Measurements from ENCODE around the gene INPP5A. TPM values are rescaled to one million over a fixed set of nuclear protein-coding genes. Genes with fewer than 3 reads are reported as not detected.

The INPP5A gene
- total RNA-seq, 2 donors from 2014 or later: 20.7 to 26.7 TPM

DNA sequence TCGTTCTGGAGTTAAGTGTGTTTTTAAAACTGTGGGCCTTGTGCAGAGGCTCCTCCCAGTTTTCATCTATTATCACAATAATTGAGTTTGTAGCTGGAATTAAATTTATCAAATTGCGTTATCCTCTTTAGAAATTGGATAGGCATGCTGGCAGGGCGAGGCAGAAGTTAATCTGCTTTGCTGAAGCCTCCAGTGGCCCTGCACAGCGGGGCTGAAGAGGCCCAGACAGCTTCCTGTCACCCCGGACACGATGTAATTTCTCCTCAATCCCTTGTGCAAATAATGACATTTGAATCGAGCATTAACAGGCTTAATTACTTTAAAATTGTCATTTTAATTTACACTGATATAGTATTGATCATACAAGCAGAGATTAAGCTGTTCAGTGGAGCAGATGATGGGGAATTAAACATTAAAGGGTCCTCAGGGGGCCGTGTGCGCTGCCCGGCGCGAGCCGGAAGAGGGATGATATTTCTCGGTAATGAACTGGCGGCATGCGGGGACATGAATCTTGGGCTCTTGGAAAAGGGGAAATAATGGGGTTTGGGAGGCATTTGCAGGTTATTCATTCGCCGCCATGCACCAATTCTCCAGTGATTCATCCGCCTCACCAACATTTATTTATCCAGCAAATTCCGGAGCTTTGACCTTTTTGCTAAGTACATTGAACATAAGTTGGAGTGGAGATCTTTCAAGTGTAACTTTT lies 129.9 kb downstream of the INPP5A start:
- Mint-ChIP-seq H3K36me3 (ENCODE audit: low read depth) (peaks cover 3% of the 10 kb centered on the region), H3K9me3 (no peaks in the 10 kb centered on the region), H3K27ac (no peak overlapping the region), H3K4me3 (no peak overlapping the region), H3K4me1 (no peaks in the 10 kb centered on the region), H3K27me3 (ENCODE audit: insufficient read depth) (no peaks in the 10 kb centered on the region)
- no peak overlapping the region for H3K9ac ChIP-seq (ENCODE audit: extremely low read depth, low read length, poor library complexity, severe bottlenecking)
- TF ChIP-seq, protein P1, sequence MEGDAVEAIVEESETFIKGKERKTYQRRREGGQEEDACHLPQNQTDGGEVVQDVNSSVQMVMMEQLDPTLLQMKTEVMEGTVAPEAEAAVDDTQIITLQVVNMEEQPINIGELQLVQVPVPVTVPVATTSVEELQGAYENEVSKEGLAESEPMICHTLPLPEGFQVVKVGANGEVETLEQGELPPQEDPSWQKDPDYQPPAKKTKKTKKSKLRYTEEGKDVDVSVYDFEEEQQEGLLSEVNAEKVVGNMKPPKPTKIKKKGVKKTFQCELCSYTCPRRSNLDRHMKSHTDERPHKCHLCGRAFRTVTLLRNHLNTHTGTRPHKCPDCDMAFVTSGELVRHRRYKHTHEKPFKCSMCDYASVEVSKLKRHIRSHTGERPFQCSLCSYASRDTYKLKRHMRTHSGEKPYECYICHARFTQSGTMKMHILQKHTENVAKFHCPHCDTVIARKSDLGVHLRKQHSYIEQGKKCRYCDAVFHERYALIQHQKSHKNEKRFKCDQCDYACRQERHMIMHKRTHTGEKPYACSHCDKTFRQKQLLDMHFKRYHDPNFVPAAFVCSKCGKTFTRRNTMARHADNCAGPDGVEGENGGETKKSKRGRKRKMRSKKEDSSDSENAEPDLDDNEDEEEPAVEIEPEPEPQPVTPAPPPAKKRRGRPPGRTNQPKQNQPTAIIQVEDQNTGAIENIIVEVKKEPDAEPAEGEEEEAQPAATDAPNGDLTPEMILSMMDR (conservative IDR thresholded peaks at IDR 0.05): no peak
- no peak overlapping the region for H3K27ac ChIP-seq (ENCODE audit: low read depth, low read length)
- H3K36me3 ChIP-seq (ENCODE audit: control insufficient read depth, insufficient read depth, low read length): no peaks in the 10 kb centered on the region
- H3K4me3 ChIP-seq (ENCODE audit: low read length): no peak overlapping the region
- H3K27me3 ChIP-seq (ENCODE audit: control insufficient read depth, insufficient read depth, low read length, poor library complexity, severe bottlenecking): no peaks in the 10 kb centered on the region
- H3K9me3 ChIP-seq (ENCODE audit: control insufficient read depth, low read length): no peaks in the 10 kb centered on the region
- H3K4me1 ChIP-seq (ENCODE audit: control insufficient read depth, insufficient read depth, low read length): no peaks in the 10 kb centered on the region
- no peak for DNase-seq
- 92 to 98% methylated on average over 12 to 20 of the region's 20 CpGs for WGBS, 2 experiments (ENCODE audit: insufficient coverage in 1 of 2, insufficient read length in 1 of 2)

DNA sequence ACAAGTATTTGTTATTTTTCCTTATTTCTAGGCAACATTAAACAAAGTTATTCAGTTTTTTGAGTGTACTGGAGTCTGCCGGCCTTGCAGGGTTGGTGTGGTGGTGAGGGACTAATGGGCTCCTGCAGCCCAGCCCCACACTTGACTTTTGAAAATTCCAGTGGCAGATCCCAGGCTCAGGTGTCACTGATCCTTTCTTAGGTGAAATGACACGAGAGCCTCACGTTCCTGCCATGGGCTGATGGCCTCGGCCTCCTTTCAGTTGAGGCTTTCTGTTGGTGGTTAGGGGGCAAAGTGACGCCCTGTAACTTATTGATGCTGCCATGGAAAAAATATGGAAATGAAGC lies 130.4 kb downstream of the INPP5A start:
- Histone ChIP-seq H3K9me3 (ENCODE audit: control insufficient read depth, low read length) (no peaks in the 10 kb centered on the region), H3K36me3 (ENCODE audit: control insufficient read depth, insufficient read depth, low read length) (no peaks in the 10 kb centered on the region), H3K4me3 (ENCODE audit: low read length) (no peak overlapping the region), H3K27me3 (ENCODE audit: control insufficient read depth, insufficient read depth, low read length, poor library complexity, severe bottlenecking) (no peaks in the 10 kb centered on the region), H3K27ac (ENCODE audit: low read depth, low read length) (no peak overlapping the region), H3K4me1 (ENCODE audit: control insufficient read depth, insufficient read depth, low read length) (no peaks in the 10 kb centered on the region), H3K9ac (ENCODE audit: extremely low read depth, low read length, poor library complexity, severe bottlenecking) (no peak overlapping the region)
- TF ChIP-seq, protein P1 (conservative IDR thresholded peaks at IDR 0.05): no peak
- H3K27ac Mint-ChIP-seq: no peak overlapping the region
- no peaks in the 10 kb centered on the region for H3K9me3 Mint-ChIP-seq
- H3K36me3 Mint-ChIP-seq (ENCODE audit: low read depth): peaks cover 3% of the 10 kb centered on the region
- no peaks in the 10 kb centered on the region for H3K27me3 Mint-ChIP-seq (ENCODE audit: insufficient read depth)
- WGBS, 2 experiments (ENCODE audit: insufficient coverage in 1 of 2, insufficient read length in 1 of 2): 85 to 88% methylated on average over 5 of the region's 5 CpGs
- H3K4me1 Mint-ChIP-seq: no peaks in the 10 kb centered on the region
- DNase-seq: no peak
- no peak overlapping the region for H3K4me3 Mint-ChIP-seq

- Histone ChIP-seq H3K9me3 (ENCODE audit: control insufficient read depth, low read length) (no peaks in the 10 kb centered on the region), H3K27ac (ENCODE audit: low read depth, low read length) (no peak overlapping the region), H3K36me3 (ENCODE audit: control insufficient read depth, insufficient read depth, low read length) (no peaks in the 10 kb centered on the region), H3K27me3 (ENCODE audit: control insufficient read depth, insufficient read depth, low read length, poor library complexity, severe bottlenecking) (no peaks in the 10 kb centered on the region), H3K4me3 (ENCODE audit: low read length) (no peak overlapping the region), H3K4me1 (ENCODE audit: control insufficient read depth, insufficient read depth, low read length) (no peaks in the 10 kb centered on the region), H3K9ac (ENCODE audit: extremely low read depth, low read length, poor library complexity, severe bottlenecking) (no peak overlapping the region)
- no peaks in the 10 kb centered on the region for H3K9me3 Mint-ChIP-seq
- TF ChIP-seq, protein P1 (conservative IDR thresholded peaks at IDR 0.05): no peak
- no peak overlapping the region for H3K4me3 Mint-ChIP-seq
- H3K36me3 Mint-ChIP-seq (ENCODE audit: low read depth): peaks cover 3% of the 10 kb centered on the region
- DNase-seq: no peak
- no peaks in the 10 kb centered on the region for H3K27me3 Mint-ChIP-seq (ENCODE audit: insufficient read depth)
- H3K4me1 Mint-ChIP-seq: no peaks in the 10 kb centered on the region
- 95 to 96% methylated on average over 23 of the region's 23 CpGs for WGBS, 2 experiments (ENCODE audit: insufficient coverage in 1 of 2, insufficient read length in 1 of 2)
- no peak overlapping the region for H3K27ac Mint-ChIP-seq
Measured at GRCh38 chr10:132669208-132669861, 131.7 kb downstream of the INPP5A start.
